Loucy (cell line): Measurements from ENCODE around the gene GUCY1A2.

Experiments
- EZH2phosphoT487 ChIP-seq: fragments of 200-600 bp; IDR thresholded peaks from 2 replicates; pipeline ENCODE4 v1.6.1; 2018; ENCODE audit warnings: antibody characterized with exemption, mild to moderate bottlenecking, moderate library complexity, borderline replicate concordance
- TF ChIP-seq, protein P1 (sequence below): fragments of 200-600 bp; sonication (generic); conservative IDR thresholded peaks from 2 replicates; pipeline ENCODE4 v1.5.1; 2014; ENCODE audit warnings: mild to moderate bottlenecking, antibody characterized with exemption, low read length

GRCh38 chr11:106969644-106970355 lies 48.5 kb downstream of the GUCY1A2 start:
- TF ChIP-seq EZH2phosphoT487: no peak
- TF ChIP-seq, protein P1, sequence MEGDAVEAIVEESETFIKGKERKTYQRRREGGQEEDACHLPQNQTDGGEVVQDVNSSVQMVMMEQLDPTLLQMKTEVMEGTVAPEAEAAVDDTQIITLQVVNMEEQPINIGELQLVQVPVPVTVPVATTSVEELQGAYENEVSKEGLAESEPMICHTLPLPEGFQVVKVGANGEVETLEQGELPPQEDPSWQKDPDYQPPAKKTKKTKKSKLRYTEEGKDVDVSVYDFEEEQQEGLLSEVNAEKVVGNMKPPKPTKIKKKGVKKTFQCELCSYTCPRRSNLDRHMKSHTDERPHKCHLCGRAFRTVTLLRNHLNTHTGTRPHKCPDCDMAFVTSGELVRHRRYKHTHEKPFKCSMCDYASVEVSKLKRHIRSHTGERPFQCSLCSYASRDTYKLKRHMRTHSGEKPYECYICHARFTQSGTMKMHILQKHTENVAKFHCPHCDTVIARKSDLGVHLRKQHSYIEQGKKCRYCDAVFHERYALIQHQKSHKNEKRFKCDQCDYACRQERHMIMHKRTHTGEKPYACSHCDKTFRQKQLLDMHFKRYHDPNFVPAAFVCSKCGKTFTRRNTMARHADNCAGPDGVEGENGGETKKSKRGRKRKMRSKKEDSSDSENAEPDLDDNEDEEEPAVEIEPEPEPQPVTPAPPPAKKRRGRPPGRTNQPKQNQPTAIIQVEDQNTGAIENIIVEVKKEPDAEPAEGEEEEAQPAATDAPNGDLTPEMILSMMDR: no peak
